Measurements from ENCODE around the gene KIAA1671.
"Not testable (repeated sequence)": the region's sequence is repeated elsewhere in the genome, so short reads cannot be mapped to it uniquely, and the experiment has no call there.

KIAA1671 gene

DNA sequence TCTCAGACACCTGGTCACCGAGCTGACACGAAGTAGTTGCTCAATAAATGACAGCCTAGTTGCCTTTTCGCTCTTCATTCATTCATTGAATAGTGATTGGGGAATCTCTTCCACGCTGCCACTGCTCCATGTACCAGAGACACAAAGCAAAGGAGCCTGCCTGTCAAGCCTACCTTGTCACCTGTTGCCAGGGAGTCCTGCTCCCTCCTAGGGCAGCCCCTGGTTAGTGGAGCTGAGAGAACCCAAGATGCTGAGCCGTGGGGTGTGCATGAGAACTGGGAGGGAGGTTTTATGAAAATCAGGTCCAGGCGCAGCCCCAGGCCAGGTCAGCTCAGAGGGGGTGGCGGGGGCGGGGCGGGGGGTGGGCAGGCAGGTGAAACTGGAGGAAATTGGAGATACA, 285.5 kb downstream of the KIAA1671 start:
- not testable (repeated sequence) for DNase-seq (ENCODE audit: low spot score)

Data from GM03348 (cell line).